ENCODE data around the gene NCLN. TPM values are rescaled to one million over a fixed set of nuclear protein-coding genes. Genes with fewer than 3 reads are reported as not detected.

NCLN gene
- total and polyA plus RNA-seq, 9 of the 15 experiments (the other 6 are each of a cell fraction or from before 2014, with no cell fraction given): 3.8 to 126 (median 39.6) TPM

DNA sequence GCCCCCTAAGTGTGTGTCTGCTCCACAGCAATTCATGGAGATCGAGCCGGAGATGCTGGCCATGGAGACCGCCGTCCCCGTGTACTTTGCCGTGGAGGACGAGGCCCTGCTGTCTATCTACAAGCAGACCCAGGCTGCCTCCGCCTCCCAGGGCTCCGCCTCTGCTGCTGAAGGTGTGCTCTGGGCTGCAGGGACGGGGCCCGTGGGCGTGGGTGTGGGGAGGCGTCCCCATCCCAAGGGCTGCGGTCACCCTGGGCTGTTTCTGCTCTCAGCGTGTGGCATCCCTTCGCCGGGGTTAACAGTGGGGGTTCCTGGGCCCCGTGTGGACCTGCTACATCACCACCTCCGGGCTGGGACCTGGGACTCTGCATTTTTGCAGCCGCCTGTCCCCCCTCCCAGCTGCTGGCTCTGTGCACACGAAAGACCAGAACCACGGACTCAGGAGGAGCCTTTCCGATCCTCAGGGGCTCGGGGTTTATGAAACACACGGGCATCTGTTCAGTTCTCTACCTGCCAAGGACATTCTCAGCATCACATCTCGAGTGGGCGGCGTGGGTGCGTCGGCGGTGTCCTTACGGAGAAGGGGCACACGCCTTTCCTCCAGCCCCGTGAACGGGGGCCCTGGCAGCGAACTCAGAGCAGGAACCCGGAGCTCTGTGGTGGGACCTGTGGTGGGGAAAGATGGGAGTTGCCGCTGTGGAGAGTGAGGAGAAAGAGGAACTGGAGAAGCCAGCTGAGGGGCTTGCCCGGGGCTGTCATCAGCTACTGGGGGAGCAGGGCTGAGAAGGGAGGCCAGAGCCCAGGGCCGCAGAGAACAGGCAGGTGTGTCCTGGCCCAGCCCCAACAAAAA lies 7.8 kb downstream of the NCLN start (continued):
- TF ChIP-seq ZBTB40 (IDR thresholded peaks at IDR 0.05): no peak
- TF ChIP-seq ZBTB40 (CRISPR knock-in tag; IDR thresholded peaks at IDR 0.05): peak; percentile 35; the same call in 1 of the 2 replicates
- TF ChIP-seq ZC3H11A (IDR thresholded peaks at IDR 0.05; ENCODE audit: low read depth, low read length): no peak
- 0 out of 2 replicates have a peak, but pooled peaks have one; percentile 48 for TF ChIP-seq HINFP (tag; conservative IDR thresholded peaks at IDR 0.05; ENCODE audit: low read depth)
- peak; percentile 79 for TF ChIP-seq CEBPG (CRISPR knock-in tag; IDR thresholded peaks at IDR 0.05)
- no peak for TF ChIP-seq CEBPG (tag; conservative IDR thresholded peaks at IDR 0.05 in 1 of 2, IDR thresholded peaks at IDR 0.05 in 1 of 2)
